ENCODE measurements around the gene AKIP1.

Gene AKIP1

GRCh38 chr11:8967184-8967583, 56.2 kb downstream of the AKIP1 start:
- TF ChIP-seq EZH2 (IDR thresholded peaks at IDR 0.05; ENCODE audit: borderline replicate concordance, low read depth, low read length, severe bottlenecking), result no peak
- TF ChIP-seq CTCF (IDR thresholded peaks at IDR 0.05; ENCODE audit: borderline replicate concordance, extremely low read depth, low read length, poor library complexity, severe bottlenecking), result no peak
- Histone ChIP-seq H3K9me3 (ENCODE audit: insufficient read depth, low read length, severe bottlenecking) (no peaks in the 10 kb centered on the region), H3K36me3 (ENCODE audit: insufficient read depth, low read length) (no peaks in the 10 kb centered on the region; the same call in 1 of the 2 replicates), H3K9ac (ENCODE audit: low read depth, low read length) (no peak overlapping the region), H3K4me2 (ENCODE audit: insufficient read depth, low read length) (no peak overlapping the region), H2AFZ (ENCODE audit: low read depth, low read length) (no peak overlapping the region), H3K4me3 (ENCODE audit: low read depth in 1 of 2, low read length in 2 of 2) (no peak overlapping the region), H4K20me1 (ENCODE audit: insufficient read depth, low read length) (no peaks in the 10 kb centered on the region), H3K4me1 (ENCODE audit: insufficient read depth, low read length) (peaks cover 30% of the 10 kb centered on the region), H3K27ac (ENCODE audit: low read length) (no peak overlapping the region), H3K79me2 (ENCODE audit: insufficient read depth, low read length) (peaks cover 28% of the 10 kb centered on the region), H3K27me3 (ENCODE audit: insufficient read depth, low read length, poor library complexity) (no peaks in the 10 kb centered on the region)
- no peak for ATAC-seq (ENCODE audit: insufficient read depth, low read depth)
- DNase-seq, result no peak

Measured in DND-41 (cell line).